ENCODE data around the gene PTGER2.

GRCh38 chr14:52283099-52283498, 31.0 kb upstream of the PTGER2 start:
- TF ChIP-seq EZH2 (IDR thresholded peaks at IDR 0.05; ENCODE audit: low read length, missing control alignments), result no peak
- TF ChIP-seq, protein P1, sequence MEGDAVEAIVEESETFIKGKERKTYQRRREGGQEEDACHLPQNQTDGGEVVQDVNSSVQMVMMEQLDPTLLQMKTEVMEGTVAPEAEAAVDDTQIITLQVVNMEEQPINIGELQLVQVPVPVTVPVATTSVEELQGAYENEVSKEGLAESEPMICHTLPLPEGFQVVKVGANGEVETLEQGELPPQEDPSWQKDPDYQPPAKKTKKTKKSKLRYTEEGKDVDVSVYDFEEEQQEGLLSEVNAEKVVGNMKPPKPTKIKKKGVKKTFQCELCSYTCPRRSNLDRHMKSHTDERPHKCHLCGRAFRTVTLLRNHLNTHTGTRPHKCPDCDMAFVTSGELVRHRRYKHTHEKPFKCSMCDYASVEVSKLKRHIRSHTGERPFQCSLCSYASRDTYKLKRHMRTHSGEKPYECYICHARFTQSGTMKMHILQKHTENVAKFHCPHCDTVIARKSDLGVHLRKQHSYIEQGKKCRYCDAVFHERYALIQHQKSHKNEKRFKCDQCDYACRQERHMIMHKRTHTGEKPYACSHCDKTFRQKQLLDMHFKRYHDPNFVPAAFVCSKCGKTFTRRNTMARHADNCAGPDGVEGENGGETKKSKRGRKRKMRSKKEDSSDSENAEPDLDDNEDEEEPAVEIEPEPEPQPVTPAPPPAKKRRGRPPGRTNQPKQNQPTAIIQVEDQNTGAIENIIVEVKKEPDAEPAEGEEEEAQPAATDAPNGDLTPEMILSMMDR (conservative IDR thresholded peaks at IDR 0.05 in 1 of 2, IDR thresholded peaks at IDR 0.05 in 1 of 2; ENCODE audit: low read depth in 1 of 2, low read length in 2 of 2), result no peak
